Measurements from ENCODE around the gene KIRREL3. TPM values are rescaled to one million over a fixed set of nuclear protein-coding genes. Genes with fewer than 3 reads are reported as not detected.

The KIRREL3 gene
- total and polyA plus RNA-seq, 2 of the 4 experiments (the other 2 are of a cell fraction), result 10.9 to 15.9 TPM

GRCh38 chr11:126510621-126511370 is 489.8 kb downstream of the KIRREL3 start:
- CTCF ChIA-PET, result no interaction called here

More at GRCh38 chr11:126510621-126511370, 489.8 kb downstream of the KIRREL3 start:
- H4K20me1 ChIP-seq (ENCODE audit: insufficient read depth, low read length), result no peaks in the 10 kb centered on the region
- H3K4me2 ChIP-seq (ENCODE audit: low read depth, low read length), result no peak overlapping the region
- no peak overlapping the region for H3K56ac ChIP-seq (ENCODE audit: extremely low read depth, insufficient read depth, low read length)
- H4K8ac ChIP-seq (ENCODE audit: low read depth in 2 of 2, low read length in 2 of 2), result no peak overlapping the region
- BruUV-seq (replicated peaks), result no TSS peak
- H2BK120ac ChIP-seq (ENCODE audit: low read depth, low read length), result no peak overlapping the region
- no peak overlapping the region for H3K27ac ChIP-seq (ENCODE audit: insufficient read depth, low read length)
- no peak overlapping the region for H4K91ac ChIP-seq (ENCODE audit: insufficient read depth, low read depth, low read length)
- H3K9ac ChIP-seq (ENCODE audit: low read depth, low read length), result no peak overlapping the region
- H3K4me3 ChIP-seq (ENCODE audit: insufficient read depth, low read depth, low read length), result no peak overlapping the region
- no peak overlapping the region for H2BK15ac ChIP-seq (ENCODE audit: low read depth, low read length)
- H2BK5ac ChIP-seq (ENCODE audit: low read depth, low read length, poor library complexity, severe bottlenecking), result no peak overlapping the region
- ATAC-seq (ENCODE audit: low read depth) (peak; percentile 83), DNase-seq (peak; percentile 15)
- no peak overlapping the region for H2AK5ac ChIP-seq (ENCODE audit: low read depth, low read length)
- no peaks in the 10 kb centered on the region for H3K79me1 ChIP-seq (ENCODE audit: low read depth in 1 of 2, low read length in 2 of 2)
- H3K9me3 ChIP-seq (ENCODE audit: control insufficient read depth, insufficient read depth, low read length), result no peaks in the 10 kb centered on the region
- H2BK20ac ChIP-seq (ENCODE audit: low read depth, low read length), result no peak overlapping the region
- H3K4me1 ChIP-seq (ENCODE audit: control insufficient read depth, insufficient read depth, low read length), result no peaks in the 10 kb centered on the region
- no peaks in the 10 kb centered on the region for H3K27me3 ChIP-seq (ENCODE audit: control insufficient read depth, insufficient read depth, low read length)
- WGBS, 2 experiments (ENCODE audit: extremely low coverage in 2 of 2, insufficient read length in 1 of 2), result 72% methylated on average over 2 of the region's 5 CpGs; no CpG with 5 or more reads in 1 of the 2 experiments
- no peaks in the 10 kb centered on the region for H3K9me1 ChIP-seq (ENCODE audit: insufficient read depth, low read length)
- H3K36me3 ChIP-seq (ENCODE audit: control insufficient read depth, insufficient read depth, low read length), result no peaks in the 10 kb centered on the region
- in situ Hi-C loops (cut with MboI; ENCODE audit: low sequenced_read_pairs) (no loop called here), dilution Hi-C loops (cut with HindIII; ENCODE audit: low sequenced_read_pairs, unreplicated experiment) (no loop called here), intact Hi-C loops (cut with micrococcal nuclease) (no loop called here)
- H3K18ac ChIP-seq (ENCODE audit: low read depth, low read length), result no peak overlapping the region
- H3K23ac ChIP-seq (ENCODE audit: low read depth, low read length), result no peak overlapping the region
- H4K5ac ChIP-seq (ENCODE audit: low read depth, low read length), result no peak overlapping the region
- POLR2A ChIA-PET (ENCODE audit: unreplicated experiment), result no interaction called here
- no peak overlapping the region for H3K14ac ChIP-seq (replicated peaks; ENCODE audit: low read depth, low read length)
- H2AK9ac ChIP-seq (replicated peaks; ENCODE audit: low read depth, low read length, poor library complexity), result no peak overlapping the region
- no peak overlapping the region for H2AFZ ChIP-seq (replicated peaks; ENCODE audit: low read length, poor library complexity)
- no peak overlapping the region for H3K4ac ChIP-seq (ENCODE audit: low read depth, low read length)
- TF ChIP-seq RCOR1 (IDR thresholded peaks at IDR 0.05; ENCODE audit: insufficient replicate concordance, low read length), result no peak
- TF ChIP-seq RAD21 (IDR thresholded peaks at IDR 0.05; ENCODE audit: low read length), result no peak
- no peak for TF ChIP-seq ELK1 (IDR thresholded peaks at IDR 0.05; ENCODE audit: borderline replicate concordance, low read depth, low read length)
- TF ChIP-seq USF2 (IDR thresholded peaks at IDR 0.05; ENCODE audit: low read depth, low read length), result no peak
- TF ChIP-seq MXI1 (IDR thresholded peaks at IDR 0.05; ENCODE audit: borderline replicate concordance, low read depth, low read length), result no peak
- no peak for TF ChIP-seq MAFK (IDR thresholded peaks at IDR 0.05; ENCODE audit: low read depth, low read length)
- no peak for TF ChIP-seq RFX5 (IDR thresholded peaks at IDR 0.05; ENCODE audit: low read depth, low read length)
- TF ChIP-seq MAZ (IDR thresholded peaks at IDR 0.05; ENCODE audit: borderline replicate concordance, low read depth, low read length), result no peak
- no peak for TF ChIP-seq BHLHE40 (IDR thresholded peaks at IDR 0.05; ENCODE audit: low read depth, low read length)
- TF ChIP-seq SMC3 (IDR thresholded peaks at IDR 0.05; ENCODE audit: low read depth, low read length), result no peak
- no peak for TF ChIP-seq CTCF (conservative IDR thresholded peaks at IDR 0.05; ENCODE audit: low read depth, low read length)

Measured in IMR-90 (cell line).